K562 (cell line): ENCODE data around the gene CDC6. TPM values are rescaled to one million over a fixed set of nuclear protein-coding genes. Genes with fewer than 3 reads are reported as not detected.

Source experiments
- ATF2 ChIP-seq: sonication (generic); formaldehyde crosslinking; IDR thresholded peaks from 2 replicates; pipeline ENCODE4 v1.8.1; 2022; ENCODE audit warnings: missing genetic modification reagents
- CTBP1 ChIP-seq: fragments of 450-650 bp; IDR thresholded peaks from 2 replicates; pipeline ENCODE4 v1.6.1; 2016; ENCODE audit warnings: borderline replicate concordance
- ETV1 ChIP-seq: fragments of 450-650 bp; conservative IDR thresholded peaks from 2 replicates; pipeline ENCODE4 v1.6.1; 2016; ENCODE audit warnings: missing genetic modification characterization, control low read depth, low read depth, missing compliant biosample characterization
- GTF2E2 ChIP-seq: fragments of 200-800 bp; sonication (Bioruptor generic); IDR thresholded peaks from 2 replicates; pipeline ENCODE4 v1.6.1; 2016; ENCODE audit warnings: missing genetic modification characterization, missing compliant biosample characterization
- KAT8 ChIP-seq: fragments of 450-650 bp; IDR thresholded peaks from 2 replicates; pipeline ENCODE4 v1.6.1; 2016; ENCODE audit warnings: low read depth, mild to moderate bottlenecking
- KLF10 ChIP-seq: fragments of 250-450 bp; sonication (Bioruptor Pico); IDR thresholded peaks from 2 replicates; pipeline ENCODE4 v1.6.1; 2021; ENCODE audit warnings: matching md5 sums
- NFATC3 ChIP-seq: fragments of 450-650 bp; IDR thresholded peaks from 2 replicates; pipeline ENCODE4 v1.6.1; 2017; ENCODE audit warnings: mild to moderate bottlenecking
- POLR2A ChIP-seq: fragments of 450-650 bp; conservative IDR thresholded peaks from 2 replicates; pipeline ENCODE4 v1.6.1; 2016
- SAFB ChIP-seq: fragments of 200-400 bp; formaldehyde crosslinking; IDR thresholded peaks from 2 replicates; pipeline ENCODE4 v1.6.1; 2017; ENCODE audit warnings: low read depth, low read length, borderline replicate concordance
- ZNF175 ChIP-seq: fragments of 200-800 bp; sonication (Bioruptor generic); IDR thresholded peaks from 2 replicates; pipeline ENCODE4 v1.6.1; 2016; ENCODE audit warnings: low read depth, mild to moderate bottlenecking, missing genetic modification characterization, missing compliant biosample characterization
- ZNF79 ChIP-seq: fragments of 250-450 bp; sonication (Bioruptor Pico); IDR thresholded peaks from 2 replicates; pipeline ENCODE4 v1.4.0; 2020; ENCODE audit warnings: low read depth, mild to moderate bottlenecking, moderate library complexity
- polyA plus RNA-seq, 8 experiments: library from polyadenylated mRNA; depleted of rRNA in 4 of 8; stranded (reverse) in 5 of 8; unstranded in 3 of 8; fragments of >200 nt; fragmentation: Nextera tagmentation in 2 of 8; fragmentation: Illumina TruSeq in 1 of 8; extraction: Ambion mirVana in 2 of 8; extraction: Trizol in 1 of 8; gene quantifications; 2 replicates each; pipeline versions ENCODE4 v1.2.1 to v1.2.3, GENCODE V29; 2011 to 2014; ENCODE audit warnings: inconsistent platforms in 1 of 8, missing spikeins in 1 of 8
- total RNA-seq, 7 experiments: library from RNA; depleted of rRNA in 6 of 7; stranded (reverse); fragments of >200 nt in 6 of 7; fragmentation: Illumina TruSeq in 2 of 7; extraction: Trizol in 2 of 7; gene quantifications; 2 replicates each; pipeline versions ENCODE4 v1.2.1 to v1.2.3, GENCODE V29; 2011 to 2021; ENCODE audit warnings: low replicate concordance in 1 of 7
- TF ChIP-seq, protein P1 (sequence below): fragments of 250-450 bp; sonication (Bioruptor Pico); IDR thresholded peaks from 2 replicates; pipeline ENCODE4 v1.4.0; 2020
- TF ChIP-seq, protein P2 (sequence below): sonication (generic); formaldehyde crosslinking; IDR thresholded peaks from 2 replicates; pipeline ENCODE4 v1.8.0; 2022; ENCODE audit warnings: missing genetic modification reagents, mild to moderate bottlenecking, borderline replicate concordance
- TF ChIP-seq, protein P3 (sequence below), 2 experiments: fragments of 150-350 bp in 1 of 2; IDR thresholded peaks; 2 replicates each; pipeline ENCODE4 v1.6.1; 2012 to 2016; ENCODE audit warnings: low read depth in 2 of 2, low read length in 2 of 2, mild to moderate bottlenecking in 1 of 2, moderate library complexity in 1 of 2

Gene CDC6
- total and polyA plus RNA-seq, 9 of the 15 experiments (the other 6 are each of a cell fraction or from before 2014, with no cell fraction given), result 29.6 to 141 (median 106) TPM

DNA sequence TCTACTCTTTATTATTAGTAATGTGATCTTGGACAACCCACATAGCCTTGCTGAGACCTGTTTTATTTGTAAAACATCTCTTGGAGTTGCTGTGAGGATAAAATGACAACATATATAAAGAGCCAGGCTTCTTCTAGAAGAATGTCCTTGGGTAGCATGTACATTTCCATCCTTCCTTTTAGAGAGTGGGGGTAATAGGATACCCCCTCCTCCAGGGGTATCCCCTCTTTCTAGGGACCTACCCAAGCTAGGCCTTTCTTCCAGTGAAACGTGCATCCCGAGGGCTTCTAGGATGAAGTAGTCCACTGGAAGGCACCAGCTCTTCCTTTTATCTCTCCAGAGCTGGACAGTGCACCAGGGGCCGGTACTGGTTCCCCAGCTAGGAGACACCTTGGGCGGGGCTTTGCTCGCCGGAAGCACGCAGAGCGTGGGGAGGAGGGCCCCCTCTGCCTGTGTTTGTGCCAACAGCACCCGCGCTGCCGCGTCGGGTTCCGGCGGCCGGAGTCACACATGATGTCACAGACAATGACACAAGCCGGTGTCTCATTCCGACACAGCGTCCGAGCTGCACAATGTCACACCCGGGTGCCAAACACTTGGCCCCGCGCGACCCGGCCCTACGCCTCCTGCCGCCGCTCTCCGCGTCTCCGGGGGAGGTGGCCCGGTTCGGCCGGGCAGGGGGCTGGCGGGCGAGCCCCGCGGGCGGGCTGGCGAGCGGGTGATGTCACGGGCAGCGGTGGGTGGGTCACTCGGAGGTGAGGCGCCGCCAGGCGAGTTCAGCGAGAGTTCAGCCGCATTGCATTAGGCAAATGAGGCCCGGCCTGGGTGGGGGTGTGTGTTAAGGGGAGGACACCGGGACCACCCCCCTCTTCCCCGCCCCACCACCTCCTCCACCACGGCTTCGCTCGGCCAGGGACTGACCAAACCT lies 53.5 kb downstream of the CDC6 start (continued):
- TF ChIP-seq, protein P1, sequence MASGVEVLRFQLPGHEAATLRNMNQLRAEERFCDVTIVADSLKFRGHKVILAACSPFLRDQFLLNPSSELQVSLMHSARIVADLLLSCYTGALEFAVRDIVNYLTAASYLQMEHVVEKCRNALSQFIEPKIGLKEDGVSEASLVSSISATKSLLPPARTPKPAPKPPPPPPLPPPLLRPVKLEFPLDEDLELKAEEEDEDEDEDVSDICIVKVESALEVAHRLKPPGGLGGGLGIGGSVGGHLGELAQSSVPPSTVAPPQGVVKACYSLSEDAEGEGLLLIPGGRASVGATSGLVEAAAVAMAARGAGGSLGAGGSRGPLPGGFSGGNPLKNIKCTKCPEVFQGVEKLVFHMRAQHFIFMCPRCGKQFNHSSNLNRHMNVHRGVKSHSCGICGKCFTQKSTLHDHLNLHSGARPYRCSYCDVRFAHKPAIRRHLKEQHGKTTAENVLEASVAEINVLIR (CRISPR knock-in tag), result peak; percentile 81
- TF ChIP-seq, protein P2, sequence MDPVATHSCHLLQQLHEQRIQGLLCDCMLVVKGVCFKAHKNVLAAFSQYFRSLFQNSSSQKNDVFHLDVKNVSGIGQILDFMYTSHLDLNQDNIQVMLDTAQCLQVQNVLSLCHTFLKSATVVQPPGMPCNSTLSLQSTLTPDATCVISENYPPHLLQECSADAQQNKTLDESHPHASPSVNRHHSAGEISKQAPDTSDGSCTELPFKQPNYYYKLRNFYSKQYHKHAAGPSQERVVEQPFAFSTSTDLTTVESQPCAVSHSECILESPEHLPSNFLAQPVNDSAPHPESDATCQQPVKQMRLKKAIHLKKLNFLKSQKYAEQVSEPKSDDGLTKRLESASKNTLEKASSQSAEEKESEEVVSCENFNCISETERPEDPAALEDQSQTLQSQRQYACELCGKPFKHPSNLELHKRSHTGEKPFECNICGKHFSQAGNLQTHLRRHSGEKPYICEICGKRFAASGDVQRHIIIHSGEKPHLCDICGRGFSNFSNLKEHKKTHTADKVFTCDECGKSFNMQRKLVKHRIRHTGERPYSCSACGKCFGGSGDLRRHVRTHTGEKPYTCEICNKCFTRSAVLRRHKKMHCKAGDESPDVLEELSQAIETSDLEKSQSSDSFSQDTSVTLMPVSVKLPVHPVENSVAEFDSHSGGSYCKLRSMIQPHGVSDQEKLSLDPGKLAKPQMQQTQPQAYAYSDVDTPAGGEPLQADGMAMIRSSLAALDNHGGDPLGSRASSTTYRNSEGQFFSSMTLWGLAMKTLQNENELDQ, result no peak
- TF ChIP-seq CTBP1 (peak; percentile 66; the same call in 1 of the 2 replicates), NFATC3 (no peak), KLF10 (CRISPR knock-in tag) (no peak), GTF2E2 (no peak), KAT8 (no peak), SAFB (0 out of 2 replicates have a peak, but pooled peaks have one; percentile 14), ZNF175 (no peak), ATF2 (CRISPR knock-in tag) (0 out of 2 replicates have a peak, but pooled peaks have one; percentile 62), ZNF79 (no peak), ETV1 (tag) (peak; percentile 81), POLR2A (no peak)
- TF ChIP-seq, protein P3, sequence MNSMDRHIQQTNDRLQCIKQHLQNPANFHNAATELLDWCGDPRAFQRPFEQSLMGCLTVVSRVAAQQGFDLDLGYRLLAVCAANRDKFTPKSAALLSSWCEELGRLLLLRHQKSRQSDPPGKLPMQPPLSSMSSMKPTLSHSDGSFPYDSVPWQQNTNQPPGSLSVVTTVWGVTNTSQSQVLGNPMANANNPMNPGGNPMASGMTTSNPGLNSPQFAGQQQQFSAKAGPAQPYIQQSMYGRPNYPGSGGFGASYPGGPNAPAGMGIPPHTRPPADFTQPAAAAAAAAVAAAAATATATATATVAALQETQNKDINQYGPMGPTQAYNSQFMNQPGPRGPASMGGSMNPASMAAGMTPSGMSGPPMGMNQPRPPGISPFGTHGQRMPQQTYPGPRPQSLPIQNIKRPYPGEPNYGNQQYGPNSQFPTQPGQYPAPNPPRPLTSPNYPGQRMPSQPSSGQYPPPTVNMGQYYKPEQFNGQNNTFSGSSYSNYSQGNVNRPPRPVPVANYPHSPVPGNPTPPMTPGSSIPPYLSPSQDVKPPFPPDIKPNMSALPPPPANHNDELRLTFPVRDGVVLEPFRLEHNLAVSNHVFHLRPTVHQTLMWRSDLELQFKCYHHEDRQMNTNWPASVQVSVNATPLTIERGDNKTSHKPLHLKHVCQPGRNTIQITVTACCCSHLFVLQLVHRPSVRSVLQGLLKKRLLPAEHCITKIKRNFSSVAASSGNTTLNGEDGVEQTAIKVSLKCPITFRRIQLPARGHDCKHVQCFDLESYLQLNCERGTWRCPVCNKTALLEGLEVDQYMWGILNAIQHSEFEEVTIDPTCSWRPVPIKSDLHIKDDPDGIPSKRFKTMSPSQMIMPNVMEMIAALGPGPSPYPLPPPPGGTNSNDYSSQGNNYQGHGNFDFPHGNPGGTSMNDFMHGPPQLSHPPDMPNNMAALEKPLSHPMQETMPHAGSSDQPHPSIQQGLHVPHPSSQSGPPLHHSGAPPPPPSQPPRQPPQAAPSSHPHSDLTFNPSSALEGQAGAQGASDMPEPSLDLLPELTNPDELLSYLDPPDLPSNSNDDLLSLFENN (IDR thresholded peaks at IDR 0.05; ENCODE audit: low read depth in 2 of 2, low read length in 2 of 2), result no peak
